ENCODE results near the gene MRPL40. TPM values are rescaled to one million over a fixed set of nuclear protein-coding genes. Genes with fewer than 3 reads are reported as not detected.
A peak's percentile ranks its signal among the peaks of the same experiment; 100 is the strongest.

The MRPL40 gene
- total RNA-seq, 4 donors from 2014 or later: 19.6 to 33.9 (median 23.4) TPM

DNA sequence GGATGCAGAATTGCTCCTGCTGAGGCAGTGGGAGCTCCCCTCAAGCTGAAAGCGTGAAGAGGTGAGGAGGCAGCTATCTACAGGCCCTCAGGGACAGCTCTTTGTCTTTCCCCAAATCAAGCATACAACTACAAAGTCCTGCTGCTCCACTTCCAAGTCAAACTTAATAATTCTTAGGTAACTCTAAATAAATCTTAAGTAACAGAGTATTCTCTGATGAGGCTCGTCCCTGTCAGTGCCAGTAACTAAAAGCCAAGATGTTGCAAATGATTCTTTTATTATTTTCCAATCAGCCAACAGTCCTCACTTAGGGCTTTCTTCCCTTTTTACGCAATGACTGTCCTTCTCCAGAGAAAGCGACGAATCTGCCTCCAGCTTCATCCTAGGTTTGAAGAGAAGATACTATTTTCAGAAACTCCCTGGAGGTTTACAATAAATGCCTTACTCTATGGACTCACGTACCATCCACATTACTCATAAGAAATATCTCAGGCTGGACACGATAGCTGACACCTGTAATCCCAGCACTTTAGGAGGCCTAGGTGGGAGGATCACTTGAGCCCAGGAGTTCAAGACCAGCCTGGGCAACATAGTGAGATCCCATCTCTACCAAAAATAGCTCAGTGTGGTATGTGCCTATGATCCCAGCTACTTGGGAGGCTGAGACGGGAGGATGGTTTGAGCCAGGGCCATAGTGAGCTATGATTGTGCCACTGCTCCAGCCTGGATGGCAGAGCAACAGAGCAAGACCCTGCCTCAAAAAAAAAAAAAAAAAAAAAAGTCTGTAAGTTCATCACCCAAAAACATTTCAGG is 18.2 kb downstream of the MRPL40 start:
- intact Hi-C loops (cut with DNase I; ENCODE audit: low total_unique reads): no loop called here
- WGBS, 2 donors: 87 to 89% methylated on average over 8 of the region's 8 CpGs
- H3K4me3 ChIP-seq (ENCODE audit: low read depth, poor library complexity, severe bottlenecking): no peak overlapping the region

DNA sequence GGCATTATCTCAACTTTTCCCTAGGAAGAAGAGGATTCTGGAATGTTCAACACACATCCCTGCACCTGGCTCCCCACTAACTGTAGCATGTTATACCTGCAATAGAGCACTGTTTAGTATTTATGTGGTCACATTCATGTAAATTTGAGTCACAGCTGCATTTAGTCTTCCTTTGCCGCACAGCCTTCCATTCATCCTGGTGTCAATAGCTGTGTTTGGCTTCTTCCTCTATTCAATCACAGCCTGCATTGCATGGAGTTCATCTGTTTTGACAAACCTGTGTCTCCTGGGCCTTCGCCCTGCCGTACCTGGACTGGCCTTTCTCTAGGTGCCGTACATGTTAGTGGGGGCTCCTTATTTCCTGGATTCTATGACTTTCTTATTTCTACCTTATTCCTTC is 19.2 kb downstream of the MRPL40 start:
- intact Hi-C loops (cut with DNase I; ENCODE audit: low total_unique reads): no loop called here
- no peak overlapping the region for H3K4me3 ChIP-seq (ENCODE audit: low read depth, poor library complexity, severe bottlenecking)
- WGBS, 2 donors: 95 to 97% methylated on average over 4 of the region's 4 CpGs
- DNase-seq (ENCODE audit: low spot score in 2 of 2): peak in 1 of 2 donors; percentile 56
- TF ChIP-seq POLR2A (IDR thresholded peaks at IDR 0.05): no peak
- TF ChIP-seq, protein P1, sequence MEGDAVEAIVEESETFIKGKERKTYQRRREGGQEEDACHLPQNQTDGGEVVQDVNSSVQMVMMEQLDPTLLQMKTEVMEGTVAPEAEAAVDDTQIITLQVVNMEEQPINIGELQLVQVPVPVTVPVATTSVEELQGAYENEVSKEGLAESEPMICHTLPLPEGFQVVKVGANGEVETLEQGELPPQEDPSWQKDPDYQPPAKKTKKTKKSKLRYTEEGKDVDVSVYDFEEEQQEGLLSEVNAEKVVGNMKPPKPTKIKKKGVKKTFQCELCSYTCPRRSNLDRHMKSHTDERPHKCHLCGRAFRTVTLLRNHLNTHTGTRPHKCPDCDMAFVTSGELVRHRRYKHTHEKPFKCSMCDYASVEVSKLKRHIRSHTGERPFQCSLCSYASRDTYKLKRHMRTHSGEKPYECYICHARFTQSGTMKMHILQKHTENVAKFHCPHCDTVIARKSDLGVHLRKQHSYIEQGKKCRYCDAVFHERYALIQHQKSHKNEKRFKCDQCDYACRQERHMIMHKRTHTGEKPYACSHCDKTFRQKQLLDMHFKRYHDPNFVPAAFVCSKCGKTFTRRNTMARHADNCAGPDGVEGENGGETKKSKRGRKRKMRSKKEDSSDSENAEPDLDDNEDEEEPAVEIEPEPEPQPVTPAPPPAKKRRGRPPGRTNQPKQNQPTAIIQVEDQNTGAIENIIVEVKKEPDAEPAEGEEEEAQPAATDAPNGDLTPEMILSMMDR (IDR thresholded peaks at IDR 0.05): no peak

More for the DNA sequence above, 18.2 kb downstream of the MRPL40 start:
- TF ChIP-seq POLR2A (IDR thresholded peaks at IDR 0.05): no peak
- TF ChIP-seq, protein P1 (IDR thresholded peaks at IDR 0.05): no peak
- peak in 1 of 2 donors; percentile 53 for DNase-seq (ENCODE audit: low spot score in 2 of 2)

DNA sequence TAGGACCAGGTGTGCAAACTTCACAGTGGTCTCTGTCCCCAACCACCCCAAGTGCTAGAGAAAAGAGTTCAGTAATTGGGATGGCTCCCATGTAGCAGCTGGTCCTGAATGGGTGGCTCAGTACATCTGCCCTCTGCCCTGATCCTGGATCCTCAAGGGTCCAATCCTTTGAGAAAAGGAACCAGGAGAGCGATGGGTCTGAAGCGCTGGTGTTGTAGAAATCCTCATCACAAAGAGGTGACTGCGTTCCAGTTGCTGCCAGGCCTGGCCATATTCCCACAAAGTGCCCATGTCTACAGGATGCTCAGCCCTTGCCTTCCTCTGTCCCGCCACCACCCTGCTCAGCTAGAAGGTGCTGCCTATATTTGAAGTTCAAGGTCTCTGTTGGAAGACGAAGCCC is 21.4 kb downstream of the MRPL40 start:
- intact Hi-C loops (cut with DNase I; ENCODE audit: low total_unique reads): no loop called here
- TF ChIP-seq, protein P1 (IDR thresholded peaks at IDR 0.05): no peak
- TF ChIP-seq POLR2A (IDR thresholded peaks at IDR 0.05): no peak
- peak in 1 of 2 donors; percentile 68 for DNase-seq (ENCODE audit: low spot score in 2 of 2)
- H3K4me3 ChIP-seq (ENCODE audit: low read depth, poor library complexity, severe bottlenecking): no peak overlapping the region
- 93 to 99% methylated on average over 5 of the region's 5 CpGs for WGBS, 2 donors

DNA sequence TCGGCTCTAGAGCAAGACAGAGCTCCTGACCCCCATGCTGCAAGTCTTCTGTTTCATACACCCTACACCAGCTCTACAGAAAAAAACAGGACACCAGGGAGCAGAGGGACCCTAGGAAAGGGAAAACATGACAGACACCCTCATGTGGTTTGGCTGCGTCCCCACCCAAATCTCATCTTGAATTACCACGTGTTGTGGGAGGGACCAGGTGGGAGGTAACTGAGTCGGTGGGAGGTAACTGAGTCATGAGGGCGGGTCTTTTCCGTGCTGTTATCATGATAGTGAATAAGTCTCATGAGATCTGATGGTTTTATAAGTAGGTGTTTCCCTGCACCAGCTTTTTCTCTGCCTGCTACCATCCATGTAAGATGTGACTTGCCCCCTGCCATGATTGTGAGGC is 21.8 kb downstream of the MRPL40 start:
- peak in 1 of 2 donors; percentile 65 for DNase-seq (ENCODE audit: low spot score in 2 of 2)
- no peak for TF ChIP-seq POLR2A (IDR thresholded peaks at IDR 0.05)
- TF ChIP-seq, protein P1 (IDR thresholded peaks at IDR 0.05): no peak
- WGBS, 2 donors: 79 to 81% methylated on average over 6 of the region's 6 CpGs
- H3K4me3 ChIP-seq (ENCODE audit: low read depth, poor library complexity, severe bottlenecking): no peak overlapping the region
- intact Hi-C loops (cut with DNase I; ENCODE audit: low total_unique reads): no loop called here

GRCh38 chr22:19455033-19455432 is 22.7 kb downstream of the MRPL40 start:
- TF ChIP-seq, protein P1 (IDR thresholded peaks at IDR 0.05): no peak
- no peak for TF ChIP-seq POLR2A (IDR thresholded peaks at IDR 0.05)
- 95% methylated on average over 2 of the region's 2 CpGs for WGBS, 2 donors
- DNase-seq (ENCODE audit: low spot score in 2 of 2): peak in 1 of 2 donors; percentile 59
- intact Hi-C loops (cut with DNase I; ENCODE audit: low total_unique reads): no loop called here
- no peak overlapping the region for H3K4me3 ChIP-seq (ENCODE audit: low read depth, poor library complexity, severe bottlenecking)
